Caco-2 (cell line): ENCODE data around the gene ACOXL. TPM values are rescaled to one million over a fixed set of nuclear protein-coding genes. Genes with fewer than 3 reads are reported as not detected.

Source experiments
- BruUV-seq: library from RNA; stranded (reverse); fragments of 400-500 nt; replicated peaks from 2 replicates; lab custom pipeline; 2021; lab: Mats Ljungman, UMichigan
- CTCF ChIA-PET: fragments of 300-600 bp; sonication (Branson Sonifier 250); formaldehyde crosslinking; loops from one replicate; lab custom pipeline; 2022; ENCODE audit warnings: antibody characterized with exemption; lab: Charles Lee
- POLR2A ChIA-PET: fragments of 300-600 bp; sonication (Branson Sonifier 250); formaldehyde crosslinking; loops from one replicate; lab custom pipeline; 2022; ENCODE audit warnings: antibody characterized with exemption; lab: Charles Lee
- DNase-seq, 2 experiments: peaks; one replicate each; pipeline versions ENCODE4 v3.0.0 to v3.0.0-alpha.2; 2020 to 2022
- H3K27me3 ChIP-seq: replicated peaks from 2 replicates; pipeline ENCODE4 v1.6.0; 2011; ENCODE audit warnings: low read length; ENCODE audit not compliant: control insufficient read depth, insufficient read depth
- H3K36me3 ChIP-seq: 2 replicates; pipeline ENCODE4 v1.5.1; 2011; ENCODE audit warnings: low read length; ENCODE audit not compliant: control insufficient read depth, insufficient read depth
- H3K4me1 ChIP-seq: fragments of 250-450 bp; sonication (Bioruptor Pico); 2 replicates; pipeline ENCODE4 v1.5.1; 2020; ENCODE audit warnings: mild to moderate bottlenecking
- H3K4me3 ChIP-seq: 2 replicates; pipeline ENCODE4 v1.5.1; 2011; ENCODE audit warnings: low read depth, mild to moderate bottlenecking, control low read depth, low read length
- H3K9me3 ChIP-seq: fragments of 250-450 bp; sonication (Bioruptor Pico); 2 replicates; pipeline ENCODE4 v1.5.1; 2020; ENCODE audit warnings: mild to moderate bottlenecking, moderate library complexity
- H3K27ac Mint-ChIP-seq: one replicate; pipeline ENCODE4 v1.8.0; 2022; ENCODE audit warnings: mixed read lengths; ENCODE audit not compliant: unreplicated experiment
- H3K27me3 Mint-ChIP-seq: one replicate; pipeline ENCODE4 v1.8.0; 2022; ENCODE audit warnings: mixed read lengths; ENCODE audit not compliant: insufficient read depth, unreplicated experiment
- H3K36me3 Mint-ChIP-seq: one replicate; pipeline ENCODE4 v1.8.0; 2022; ENCODE audit warnings: mild to moderate bottlenecking, mixed read lengths; ENCODE audit not compliant: insufficient read depth, unreplicated experiment
- H3K4me1 Mint-ChIP-seq: one replicate; pipeline ENCODE4 v1.8.0; 2022; ENCODE audit warnings: low read depth, mixed read lengths; ENCODE audit not compliant: unreplicated experiment
- H3K4me3 Mint-ChIP-seq: one replicate; pipeline ENCODE4 v1.8.0; 2022; ENCODE audit warnings: mild to moderate bottlenecking, moderate library complexity, mixed read lengths; ENCODE audit not compliant: unreplicated experiment
- H3K9me3 Mint-ChIP-seq: one replicate; pipeline ENCODE4 v1.8.0; 2022; ENCODE audit warnings: mixed read lengths; ENCODE audit not compliant: unreplicated experiment
- intact Hi-C: fragments of 100-400 bp; cut with micrococcal nuclease; formaldehyde crosslinking; loops from one replicate; pipeline ENCODE4 v1.10.0; 2022; ENCODE audit not compliant: unreplicated experiment
- total RNA-seq: library from RNA; stranded (reverse); gene quantifications from 2 replicates; pipeline ENCODE4 v1.2.3, GENCODE V29; 2022
- TF ChIP-seq, protein P1 (sequence below), 2 experiments: fragments of 200-600 bp in 1 of 2; IDR thresholded peaks; 1 replicate in 1 of 2; 2 replicates in 1 of 2; pipeline versions ENCODE4 v1.5.1 to v1.8.0; 2011 to 2022; ENCODE audit warnings: antibody characterized with exemption in 1 of 2, control low read depth in 1 of 2, inconsistent platforms in 1 of 2, low read depth in 1 of 2, low read length in 1 of 2, mild to moderate bottlenecking in 1 of 2, moderate library complexity in 1 of 2; ENCODE audit not compliant: insufficient read depth in 1 of 2, severe bottlenecking in 1 of 2, unreplicated experiment in 1 of 2

ACOXL gene
- total RNA-seq, 1 experiment from 2014 or later, result 2.6 TPM

DNA sequence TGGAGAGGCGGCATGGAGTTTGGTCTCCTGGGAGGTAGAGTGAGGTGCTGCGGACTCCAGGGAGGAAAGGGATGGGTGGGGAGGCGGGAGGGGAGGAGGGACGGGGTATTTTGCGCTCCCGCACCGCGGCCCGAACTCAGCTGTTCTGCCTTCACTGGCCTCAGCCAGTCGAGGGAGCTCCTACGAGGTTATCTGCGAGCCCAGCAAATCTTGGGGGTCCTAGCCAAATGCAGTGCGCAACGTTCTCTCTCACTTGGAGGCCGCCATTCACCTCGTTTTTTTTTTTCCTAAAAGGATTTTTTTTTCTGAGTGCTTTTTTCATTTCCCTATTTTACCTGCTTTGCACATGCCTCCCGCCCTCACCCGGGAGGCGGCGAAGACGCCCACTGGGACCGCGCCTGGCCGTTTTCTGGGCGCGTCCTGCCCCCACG is 387.5 kb downstream of the ACOXL start:
- H3K27me3 ChIP-seq, result no peaks in the 10 kb centered on the region
- TF ChIP-seq, protein P1, sequence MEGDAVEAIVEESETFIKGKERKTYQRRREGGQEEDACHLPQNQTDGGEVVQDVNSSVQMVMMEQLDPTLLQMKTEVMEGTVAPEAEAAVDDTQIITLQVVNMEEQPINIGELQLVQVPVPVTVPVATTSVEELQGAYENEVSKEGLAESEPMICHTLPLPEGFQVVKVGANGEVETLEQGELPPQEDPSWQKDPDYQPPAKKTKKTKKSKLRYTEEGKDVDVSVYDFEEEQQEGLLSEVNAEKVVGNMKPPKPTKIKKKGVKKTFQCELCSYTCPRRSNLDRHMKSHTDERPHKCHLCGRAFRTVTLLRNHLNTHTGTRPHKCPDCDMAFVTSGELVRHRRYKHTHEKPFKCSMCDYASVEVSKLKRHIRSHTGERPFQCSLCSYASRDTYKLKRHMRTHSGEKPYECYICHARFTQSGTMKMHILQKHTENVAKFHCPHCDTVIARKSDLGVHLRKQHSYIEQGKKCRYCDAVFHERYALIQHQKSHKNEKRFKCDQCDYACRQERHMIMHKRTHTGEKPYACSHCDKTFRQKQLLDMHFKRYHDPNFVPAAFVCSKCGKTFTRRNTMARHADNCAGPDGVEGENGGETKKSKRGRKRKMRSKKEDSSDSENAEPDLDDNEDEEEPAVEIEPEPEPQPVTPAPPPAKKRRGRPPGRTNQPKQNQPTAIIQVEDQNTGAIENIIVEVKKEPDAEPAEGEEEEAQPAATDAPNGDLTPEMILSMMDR (IDR thresholded peaks at IDR 0.05; ENCODE audit: insufficient read depth in 1 of 2, low read depth in 1 of 2, low read length in 1 of 2, severe bottlenecking in 1 of 2, unreplicated experiment in 1 of 2), result no peak
- ChIA-PET CTCF (interaction anchor here (1.1 to 1.5 kb wide), 2 partner anchors 13 to 314 kb away, joined by 3 to 5 read pairs; no protein-coding TSS in a partner anchor), POLR2A (no interaction called here)
- TSS peak; percentile 47 for BruUV-seq
- peaks cover 1% of the 10 kb centered on the region; the same call in 1 of the 2 replicates for H3K36me3 ChIP-seq
- no peaks in the 10 kb centered on the region for H3K9me3 ChIP-seq
- Mint-ChIP-seq H3K9me3 (no peaks in the 10 kb centered on the region), H3K4me1 (peaks cover 11% of the 10 kb centered on the region), H3K27me3 (no peaks in the 10 kb centered on the region), H3K4me3 (peak overlapping the region; percentile 93), H3K36me3 (peaks cover 47% of the 10 kb centered on the region), H3K27ac (no peak overlapping the region)
- H3K4me1 ChIP-seq, result no peaks in the 10 kb centered on the region
- peak overlapping the region; percentile 99 for H3K4me3 ChIP-seq
- no peak for DNase-seq
- intact Hi-C loops, result loop anchor here (5.0 kb wide), 3 partner anchors 57 to 577 kb away; no protein-coding TSS in a partner anchor

DNA sequence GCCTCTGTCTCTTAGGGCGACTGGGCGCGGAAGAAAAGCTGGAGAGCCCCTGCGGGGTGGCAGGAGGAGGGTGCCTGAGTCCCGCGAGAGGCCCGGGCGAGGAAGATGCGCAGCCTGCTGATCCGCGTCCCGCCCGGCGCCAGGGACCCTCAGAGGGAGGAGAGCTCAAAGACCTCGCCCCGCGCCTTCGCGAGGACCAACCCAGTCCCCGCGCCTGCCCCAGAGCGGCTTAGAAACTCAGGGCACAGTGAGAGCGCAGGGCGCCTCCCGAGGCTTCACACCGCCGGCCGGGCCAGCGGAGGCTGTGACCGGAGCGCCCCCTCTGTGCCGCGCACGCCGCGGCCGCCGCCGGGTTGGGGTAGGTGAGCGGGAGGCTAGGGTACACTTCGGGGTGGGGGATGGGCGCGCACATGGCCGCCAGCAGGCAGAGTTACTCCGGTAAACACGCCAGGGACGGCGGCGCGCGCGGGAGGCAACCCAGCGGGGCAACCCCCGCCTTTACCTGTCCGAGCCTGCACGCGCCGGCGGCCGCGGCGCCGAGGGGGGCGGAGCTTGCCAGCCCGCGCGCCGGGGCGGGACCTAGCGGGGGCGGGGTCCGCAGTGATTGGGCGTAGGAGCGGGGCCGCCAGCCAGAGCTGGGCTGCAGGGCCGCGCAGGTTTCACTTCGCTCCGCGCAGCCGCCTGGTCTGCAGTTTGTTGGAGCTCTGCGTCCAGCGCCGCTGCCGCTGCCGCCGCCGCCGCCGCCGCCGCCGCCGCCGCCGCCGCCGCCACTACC is 388.1 kb downstream of the ACOXL start, which contains the start of gene BCL2L11:
Gene BCL2L11, plus strand, starts transcription at position 662 of the 775 bp plus-strand sequence. CDS start 2,832 bp downstream, outside the sequence.
- DNase-seq, result peak; percentile 98 to 99
- CTCF ChIA-PET, result interaction anchor here (0.9 to 1.5 kb wide), 3 partner anchors 13 to 315 kb away, joined by 3 to 5 read pairs (median 3); no protein-coding TSS in a partner anchor
- H3K27me3 ChIP-seq, result no peaks in the 10 kb centered on the region
- intact Hi-C loops, result loop anchor here (5.0 kb wide), 2 partner anchors 57 to 72 kb away; no protein-coding TSS in a partner anchor
- no TSS peak for BruUV-seq
- H3K9me3 ChIP-seq, result no peaks in the 10 kb centered on the region
- H3K4me1 ChIP-seq, result no peaks in the 10 kb centered on the region
- Mint-ChIP-seq H3K9me3 (no peaks in the 10 kb centered on the region), H3K4me1 (peaks cover 11% of the 10 kb centered on the region), H3K27ac (peak within 1 kb of the TSS; percentile 90), H3K36me3 (peaks cover 52% of the 10 kb centered on the region), H3K4me3 (peak within 1 kb of the TSS; percentile 93), H3K27me3 (no peaks in the 10 kb centered on the region)
- H3K36me3 ChIP-seq, result peaks cover 2% of the 10 kb centered on the region; the same call in 1 of the 2 replicates
- POLR2A ChIA-PET, result interaction anchor here (0.6 to 1.2 kb wide), 8 partner anchors 23 to 539 kb away, joined by 3 to 6 read pairs (median 3); partner anchors contain the start of gene BUB1
- peak within 1 kb of the TSS; percentile 99 for H3K4me3 ChIP-seq
- TF ChIP-seq, protein P1 (IDR thresholded peaks at IDR 0.05; ENCODE audit: insufficient read depth in 1 of 2, low read depth in 1 of 2, low read length in 1 of 2, severe bottlenecking in 1 of 2, unreplicated experiment in 1 of 2), result peak; percentile 25 to 44
